Type B pancreatic cell (in vitro differentiated cells): ENCODE data around the gene PRPF4. TPM values are rescaled to one million over a fixed set of nuclear protein-coding genes. Genes with fewer than 3 reads are reported as not detected.

Source experiments
- DNase-seq: peaks from one replicate; pipeline ENCODE4 v3.0.0; 2021; ENCODE audit warnings: mixed read lengths; ENCODE audit not compliant: unreplicated experiment; ENCODE audit errors: extremely low spot score
- H3K27ac Mint-ChIP-seq: 2 replicates; pipeline ENCODE4 v1.8.0; 2021; ENCODE audit warnings: mild to moderate bottlenecking, mixed read lengths
- H3K27me3 Mint-ChIP-seq: 2 replicates; pipeline ENCODE4 v1.8.0; 2021; ENCODE audit warnings: mixed read lengths
- H3K36me3 Mint-ChIP-seq: 2 replicates; pipeline ENCODE4 v1.8.0; 2021; ENCODE audit warnings: mixed read lengths
- H3K4me1 Mint-ChIP-seq: one replicate; pipeline ENCODE4 v1.8.0; 2021; ENCODE audit warnings: mixed read lengths; ENCODE audit not compliant: unreplicated experiment
- H3K4me3 Mint-ChIP-seq: 2 replicates; pipeline ENCODE4 v1.8.0; 2021; ENCODE audit warnings: mild to moderate bottlenecking, mixed read lengths
- H3K9me3 Mint-ChIP-seq: 2 replicates; pipeline ENCODE4 v1.8.0; 2021; ENCODE audit warnings: mixed read lengths
- total RNA-seq: library from RNA; stranded (reverse); gene quantifications from 2 replicates; pipeline ENCODE4 v1.2.1, GENCODE V29; 2021; ENCODE audit warnings: low replicate concordance
- TF ChIP-seq, protein P1 (sequence below): fragments of 200-600 bp; sonication (generic); conservative IDR thresholded peaks from 2 replicates; pipeline ENCODE4 v1.5.0; 2021; ENCODE audit warnings: antibody characterized with exemption, mild to moderate bottlenecking

Gene PRPF4
- total RNA-seq, 1 donor from 2014 or later, result 38.0 TPM

DNA sequence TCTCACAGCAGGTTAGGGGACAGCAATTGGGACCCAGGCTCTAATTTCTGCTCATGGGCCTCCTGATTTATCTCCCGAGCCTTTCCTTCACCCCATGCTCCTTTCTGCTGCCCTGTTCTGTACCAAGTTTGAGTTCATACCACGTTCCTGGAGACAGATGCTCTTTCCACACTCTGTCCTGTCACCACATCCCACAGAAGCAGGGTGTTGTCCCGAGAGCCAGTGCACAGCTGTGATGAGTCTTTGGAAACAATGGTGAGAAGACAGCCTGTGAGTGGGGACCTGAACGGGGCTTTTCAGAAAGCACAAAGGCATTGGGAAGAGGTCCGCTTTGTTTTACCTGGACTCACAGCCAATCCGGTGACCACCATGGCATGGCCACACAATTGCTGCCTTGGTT lies 47.2 kb downstream of the PRPF4 start:
- Mint-ChIP-seq H3K9me3 (no peaks in the 10 kb centered on the region), H3K4me1 (no peaks in the 10 kb centered on the region), H3K27ac (no peak overlapping the region), H3K36me3 (peaks cover 6% of the 10 kb centered on the region), H3K4me3 (no peak overlapping the region), H3K27me3 (no peaks in the 10 kb centered on the region)
- TF ChIP-seq, protein P1, sequence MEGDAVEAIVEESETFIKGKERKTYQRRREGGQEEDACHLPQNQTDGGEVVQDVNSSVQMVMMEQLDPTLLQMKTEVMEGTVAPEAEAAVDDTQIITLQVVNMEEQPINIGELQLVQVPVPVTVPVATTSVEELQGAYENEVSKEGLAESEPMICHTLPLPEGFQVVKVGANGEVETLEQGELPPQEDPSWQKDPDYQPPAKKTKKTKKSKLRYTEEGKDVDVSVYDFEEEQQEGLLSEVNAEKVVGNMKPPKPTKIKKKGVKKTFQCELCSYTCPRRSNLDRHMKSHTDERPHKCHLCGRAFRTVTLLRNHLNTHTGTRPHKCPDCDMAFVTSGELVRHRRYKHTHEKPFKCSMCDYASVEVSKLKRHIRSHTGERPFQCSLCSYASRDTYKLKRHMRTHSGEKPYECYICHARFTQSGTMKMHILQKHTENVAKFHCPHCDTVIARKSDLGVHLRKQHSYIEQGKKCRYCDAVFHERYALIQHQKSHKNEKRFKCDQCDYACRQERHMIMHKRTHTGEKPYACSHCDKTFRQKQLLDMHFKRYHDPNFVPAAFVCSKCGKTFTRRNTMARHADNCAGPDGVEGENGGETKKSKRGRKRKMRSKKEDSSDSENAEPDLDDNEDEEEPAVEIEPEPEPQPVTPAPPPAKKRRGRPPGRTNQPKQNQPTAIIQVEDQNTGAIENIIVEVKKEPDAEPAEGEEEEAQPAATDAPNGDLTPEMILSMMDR, result no peak
- DNase-seq, result no peak

DNA sequence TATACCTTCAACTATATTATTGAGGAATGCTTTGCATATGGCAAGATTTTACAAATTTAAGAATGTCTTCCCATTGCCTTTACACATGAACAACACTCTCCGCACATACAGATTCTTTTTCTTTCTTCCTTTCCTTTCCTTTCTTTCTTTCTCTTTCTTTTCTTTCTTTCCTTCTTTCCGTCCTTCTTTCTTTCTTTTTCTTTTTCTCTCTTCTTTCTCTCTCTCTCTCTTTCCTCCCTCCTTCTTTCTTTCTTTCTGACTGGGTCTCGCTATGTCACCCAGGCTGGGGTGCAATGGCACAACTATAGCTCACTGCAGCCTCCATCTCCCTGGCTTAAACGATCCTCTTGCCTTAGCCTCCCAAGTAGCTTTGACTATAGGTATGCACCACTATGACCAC lies 50.8 kb downstream of the PRPF4 start:
- Mint-ChIP-seq H3K27me3 (no peaks in the 10 kb centered on the region), H3K4me3 (no peak overlapping the region), H3K4me1 (no peaks in the 10 kb centered on the region), H3K9me3 (no peaks in the 10 kb centered on the region), H3K27ac (no peak overlapping the region), H3K36me3 (no peaks in the 10 kb centered on the region)
- no peak for DNase-seq
- TF ChIP-seq, protein P1, result no peak

DNA sequence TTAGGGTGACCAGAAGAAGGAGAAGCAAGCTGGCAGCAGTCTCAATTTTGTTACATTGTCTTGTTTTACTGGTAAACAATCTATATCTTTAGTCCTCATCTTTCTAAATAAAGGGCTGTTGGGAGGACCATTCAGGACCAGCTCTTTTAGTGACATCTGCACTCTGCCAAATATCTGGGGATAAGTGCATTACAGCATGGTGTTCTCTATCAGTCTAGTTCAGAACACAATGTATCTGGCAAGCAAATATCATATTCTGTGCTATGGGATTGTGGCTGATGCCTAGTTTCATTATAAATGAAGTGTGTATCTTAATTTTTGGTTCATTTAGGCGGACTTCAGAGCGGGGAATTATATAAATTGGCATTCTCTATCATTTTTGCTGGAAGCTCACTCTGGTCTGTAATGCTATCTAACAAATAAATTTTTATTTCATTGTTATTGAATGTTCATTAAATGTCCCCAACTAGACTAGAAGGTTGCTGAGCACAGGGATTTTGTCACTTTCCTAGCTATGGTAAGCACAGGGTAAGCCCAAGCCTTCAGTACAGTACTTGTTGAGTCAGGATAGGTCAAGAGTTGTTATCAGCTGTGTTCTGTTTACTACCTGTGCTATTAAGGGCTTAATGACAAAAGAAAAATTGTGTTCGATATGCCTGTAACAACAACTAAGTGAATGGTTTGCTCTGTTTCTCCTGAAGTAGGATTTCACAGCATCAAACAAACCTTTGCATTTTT lies 52.8 kb downstream of the PRPF4 start:
- DNase-seq, result no peak
- H3K4me1 Mint-ChIP-seq, result no peaks in the 10 kb centered on the region
- H3K27me3 Mint-ChIP-seq, result no peaks in the 10 kb centered on the region
- H3K36me3 Mint-ChIP-seq, result no peaks in the 10 kb centered on the region
- TF ChIP-seq, protein P1, result no peak
- no peak overlapping the region for H3K4me3 Mint-ChIP-seq
- H3K27ac Mint-ChIP-seq, result no peak overlapping the region
- no peaks in the 10 kb centered on the region for H3K9me3 Mint-ChIP-seq

DNA sequence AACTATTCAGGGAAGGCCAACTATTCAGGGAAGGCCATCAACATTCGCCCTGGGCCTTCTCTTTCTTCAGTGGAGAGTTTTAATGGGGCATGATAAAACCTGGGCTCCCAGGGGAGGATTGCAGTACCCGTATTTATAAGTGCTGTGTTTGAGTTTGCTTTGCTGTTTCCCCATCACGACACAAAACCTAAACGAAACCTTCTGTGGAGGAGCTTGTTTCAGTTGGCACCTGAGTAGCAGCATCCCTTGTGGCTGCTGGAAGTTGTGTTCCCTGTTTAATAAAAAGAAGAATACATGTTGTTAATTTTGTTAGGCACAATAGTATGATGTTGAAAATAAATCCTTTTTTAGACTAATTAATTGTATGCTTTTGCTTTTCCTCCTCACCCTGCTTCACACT lies 56.3 kb downstream of the PRPF4 start:
- no peak for DNase-seq
- Mint-ChIP-seq H3K27me3 (no peaks in the 10 kb centered on the region), H3K4me3 (no peak overlapping the region), H3K4me1 (no peaks in the 10 kb centered on the region), H3K27ac (no peak overlapping the region), H3K9me3 (no peaks in the 10 kb centered on the region), H3K36me3 (no peaks in the 10 kb centered on the region)
- TF ChIP-seq, protein P1, result no peak

DNA sequence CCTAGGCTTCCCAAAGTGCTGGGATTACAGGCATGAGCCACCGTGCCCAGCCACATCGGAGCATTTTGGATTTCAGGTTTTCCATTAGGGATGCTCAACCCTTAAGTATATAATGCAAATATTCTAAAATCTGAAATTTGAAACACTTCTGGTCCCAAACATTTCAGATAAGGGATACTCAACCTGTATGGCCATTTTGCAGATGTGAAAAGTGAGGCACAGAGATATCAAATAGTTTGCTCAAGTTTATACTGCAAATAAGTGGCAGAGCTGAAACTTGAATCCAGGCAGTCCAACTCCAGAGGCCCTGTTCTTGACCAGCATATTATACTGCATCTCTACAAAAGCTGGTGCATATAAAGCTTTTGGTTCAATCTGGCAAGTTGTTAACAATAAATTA lies 62.3 kb downstream of the PRPF4 start:
- Mint-ChIP-seq H3K4me3 (peak overlapping the region; percentile 26), H3K36me3 (no peaks in the 10 kb centered on the region), H3K9me3 (no peaks in the 10 kb centered on the region), H3K4me1 (peaks cover 22% of the 10 kb centered on the region), H3K27ac (no peak overlapping the region), H3K27me3 (no peaks in the 10 kb centered on the region)
- no peak for DNase-seq
- TF ChIP-seq, protein P1, result no peak
